SK-N-SH (cell line): Measurements from ENCODE around the gene POLR1A. TPM values are rescaled to one million over a fixed set of nuclear protein-coding genes. Genes with fewer than 3 reads are reported as not detected.

Source experiments
- CTCF ChIA-PET: fragments of 300-600, 350-600 bp; formaldehyde crosslinking; extraction: SDS; loops from one replicate; lab custom pipeline; 2021; lab: Yijun Ruan, JAX
- POLR2A ChIA-PET: fragments of 350-600 bp; sonication (Branson Sonifier 250); formaldehyde crosslinking; extraction: SDS; loops from one replicate; lab custom pipeline; 2020; ENCODE audit warnings: antibody characterized with exemption, inconsistent platforms; lab: Yijun Ruan, JAX
- DNase-seq: peaks from one replicate; pipeline ENCODE4 v3.0.0; 2012
- H2AFZ ChIP-seq: fragments of 200-600 bp; sonication (generic); 2 replicates; pipeline ENCODE4 v1.8.1; 2016; ENCODE audit warnings: antibody characterized with exemption, mild to moderate bottlenecking, low read depth
- H3F3A ChIP-seq: fragments of 200-600 bp; sonication (generic); replicated peaks from 2 replicates; pipeline ENCODE3; 2016; ENCODE audit warnings: antibody characterized with exemption, mild to moderate bottlenecking; ENCODE audit not compliant: insufficient read depth
- H3K27ac ChIP-seq, 2 experiments: fragments of 200-500 bp in 1 of 2; fragments of 200-600 bp in 1 of 2; sonication (Bioruptor generic) in 1 of 2; sonication (generic), shearing (Covaris generic) in 1 of 2; 2 replicates each; pipeline versions ENCODE4 v1.5.1 to v1.6.1; 2014 to 2016; ENCODE audit warnings: low read depth in 2 of 2, inconsistent platforms in 1 of 2, low read length in 1 of 2, mild to moderate bottlenecking in 1 of 2, mixed read lengths in 1 of 2
- H3K27me3 ChIP-seq: fragments of 200-600 bp; sonication (generic), shearing (Covaris generic); 2 replicates; pipeline ENCODE4 v1.6.1; 2016; ENCODE audit warnings: mixed run types; ENCODE audit not compliant: insufficient read depth
- H3K36me3 ChIP-seq, 2 experiments: fragments of 200-500 bp in 1 of 2; fragments of 200-600 bp in 1 of 2; sonication (Bioruptor generic) in 1 of 2; sonication (generic) in 1 of 2; replicated peaks in 1 of 2; 2 replicates each; pipeline versions ENCODE3 to v1.5.1; 2014 to 2016; ENCODE audit warnings: low read length in 1 of 2, mild to moderate bottlenecking in 1 of 2; ENCODE audit not compliant: insufficient read depth in 2 of 2, control insufficient read depth in 1 of 2
- H3K4me1 ChIP-seq, 2 experiments: fragments of 200-500 bp in 1 of 2; fragments of 200-600 bp in 1 of 2; sonication (Bioruptor generic) in 1 of 2; sonication (generic), shearing (Covaris generic) in 1 of 2; 2 replicates each; pipeline versions ENCODE4 v1.5.1 to v1.6.1; 2014 to 2016; ENCODE audit warnings: low read depth in 1 of 2, low read length in 1 of 2, mixed run types in 1 of 2; ENCODE audit not compliant: insufficient read depth in 2 of 2, control insufficient read depth in 1 of 2
- H3K4me2 ChIP-seq: fragments of 200-600 bp; sonication (generic), shearing (Covaris generic); 2 replicates; pipeline ENCODE4 v1.6.1; 2017; ENCODE audit warnings: mixed run types
- H3K4me3 ChIP-seq, 2 experiments: fragments of 200-500 bp in 1 of 2; fragments of 200-600 bp in 1 of 2; sonication (Bioruptor generic) in 1 of 2; sonication (generic), shearing (Covaris generic) in 1 of 2; 2 replicates each; pipeline versions ENCODE4 v1.5.1 to v1.8.1; 2014 to 2016; ENCODE audit warnings: low read depth in 2 of 2, inconsistent platforms in 1 of 2, low read length in 1 of 2, mild to moderate bottlenecking in 1 of 2, mixed read lengths in 1 of 2, moderate library complexity in 1 of 2
- H3K79me2 ChIP-seq: fragments of 200-600 bp; sonication (generic); 2 replicates; pipeline ENCODE4 v1.8.1; 2017; ENCODE audit warnings: mild to moderate bottlenecking; ENCODE audit not compliant: insufficient read depth
- H3K9ac ChIP-seq: fragments of 200-600 bp; sonication (generic); 2 replicates; pipeline ENCODE4 v1.6.1; 2017; ENCODE audit warnings: mixed run types
- H3K9me2 ChIP-seq: fragments of 200-600 bp; sonication (generic); 2 replicates; pipeline ENCODE4 v1.6.1; 2017; ENCODE audit warnings: mixed run types
- H3K9me3 ChIP-seq: fragments of 200-600 bp; sonication (generic); 2 replicates; pipeline ENCODE4 v1.6.1; 2017; ENCODE audit warnings: mixed run types, mild to moderate bottlenecking, moderate library complexity
- H4K20me1 ChIP-seq: fragments of 200-600 bp; sonication (generic); 2 replicates; pipeline ENCODE4 v1.6.1; 2017; ENCODE audit warnings: mild to moderate bottlenecking, mixed run types; ENCODE audit not compliant: insufficient read depth
- CHD2 ChIP-seq: fragments of 150-350 bp; IDR thresholded peaks from 2 replicates; pipeline ENCODE4 v1.6.1; 2018; ENCODE audit warnings: low read length; ENCODE audit not compliant: partially characterized antibody
- CTCF ChIP-seq: fragments of 200-600 bp; sonication (generic); IDR thresholded peaks from 2 replicates; pipeline ENCODE4 v1.6.1; 2017; ENCODE audit warnings: antibody characterized with exemption, mild to moderate bottlenecking, moderate library complexity
- EZH2phosphoT487 ChIP-seq: fragments of 200-600 bp; sonication (generic); IDR thresholded peaks from 2 replicates; pipeline ENCODE4 v1.6.1; 2017; ENCODE audit warnings: low read depth, mixed run types, mild to moderate bottlenecking, antibody characterized with exemption, moderate library complexity, borderline replicate concordance
- FOSL2 ChIP-seq: IDR thresholded peaks from 2 replicates; pipeline ENCODE4 v1.4.0; 2012; ENCODE audit warnings: low read depth, mild to moderate bottlenecking, moderate library complexity, borderline replicate concordance
- FOXJ3 ChIP-seq: sonication (generic); formaldehyde crosslinking; IDR thresholded peaks from 2 replicates; pipeline ENCODE4 v1.5.1; 2020; ENCODE audit warnings: mild to moderate bottlenecking, missing genetic modification reagents
- JUND ChIP-seq: IDR thresholded peaks from 2 replicates; pipeline ENCODE4 v1.4.0; 2012
- NFIC ChIP-seq: IDR thresholded peaks from 2 replicates; pipeline ENCODE4 v1.4.0; 2012; ENCODE audit warnings: borderline replicate concordance
- NRF1 ChIP-seq: IDR thresholded peaks from 2 replicates; pipeline ENCODE4 v1.6.1; 2012; ENCODE audit warnings: low read depth, mild to moderate bottlenecking, low read length
- PBX3 ChIP-seq: IDR thresholded peaks from 2 replicates; pipeline ENCODE4; 2012
- POLR2AphosphoS5 ChIP-seq: IDR thresholded peaks from 2 replicates; pipeline ENCODE4 v1.6.1; 2012; ENCODE audit warnings: low read depth, low read length
- RXRA ChIP-seq: IDR thresholded peaks from 2 replicates; pipeline ENCODE4 v1.4.0; 2012; ENCODE audit warnings: low read depth, mild to moderate bottlenecking, borderline replicate concordance
- TCF12 ChIP-seq: IDR thresholded peaks from 2 replicates; pipeline ENCODE4 v1.4.0; 2012
- TEAD4 ChIP-seq: IDR thresholded peaks from 2 replicates; pipeline ENCODE4 v1.4.0; 2012; ENCODE audit warnings: mild to moderate bottlenecking, borderline replicate concordance; ENCODE audit not compliant: insufficient read depth
- YY1 ChIP-seq: IDR thresholded peaks from 2 replicates; pipeline ENCODE4 v1.4.0; 2012; ENCODE audit warnings: low read depth, mild to moderate bottlenecking
- WGBS: methylation state at CpG from one replicate; pipeline ENCODE4 v1.1.6; 2017; ENCODE audit warnings: low lambda C conversion rate; 5-methylcytosine and 5-hydroxymethylcytosine counted together
- polyA plus RNA-seq, 3 experiments: library from polyadenylated mRNA; depleted of rRNA; stranded (reverse); fragments of >200 nt; gene quantifications; 2 replicates each; pipeline ENCODE4 v1.2.3, GENCODE V29; 2012

POLR1A gene
- polyA plus RNA-seq, 1 of the 3 experiments (the other 2 are of a cell fraction): 6.1 TPM

GRCh38 chr2:86019121-86019520, 86.6 kb downstream of the POLR1A start:
- no peaks in the 10 kb centered on the region for H3K27me3 ChIP-seq
- no peak overlapping the region for H3K4me3 ChIP-seq
- H3K79me2 ChIP-seq: no peaks in the 10 kb centered on the region
- peaks cover 0 to 3% of the 10 kb centered on the region in 2 experiments for H3K36me3 ChIP-seq
- no peak for DNase-seq
- ChIA-PET CTCF (interaction anchor here (4.2 kb wide), 1 partner anchor 192 kb away, joined by 15 read pairs; no protein-coding TSS in a partner anchor), POLR2A (no interaction called here)
- H3K9me2 ChIP-seq: no peaks in the 10 kb centered on the region
- no peaks in the 10 kb centered on the region; the same call in 1 of the 2 replicates for H3K9me3 ChIP-seq
- H3F3A ChIP-seq: no peaks in the 10 kb centered on the region
- H3K9ac ChIP-seq: no peak overlapping the region
- no peak overlapping the region for H3K4me2 ChIP-seq
- H4K20me1 ChIP-seq: no peaks in the 10 kb centered on the region
- TF ChIP-seq YY1 (no peak), CTCF (no peak), FOXJ3 (CRISPR knock-in tag) (no peak), NFIC (no peak), TCF12 (no peak), CHD2 (no peak)
- no peaks in the 10 kb centered on the region; a peak in 1 of 4 replicates for H3K4me1 ChIP-seq
- WGBS: 93% methylated on average over 5 of the region's 5 CpGs
- H2AFZ ChIP-seq: no peak overlapping the region
- H3K27ac ChIP-seq: no peak overlapping the region

- H3K27ac ChIP-seq: no peak overlapping the region
- no peak overlapping the region for H2AFZ ChIP-seq
- H3K4me1 ChIP-seq: no peaks in the 10 kb centered on the region; a peak in 1 of 4 replicates
- no peak overlapping the region for H3K9ac ChIP-seq
- no peaks in the 10 kb centered on the region for H3K79me2 ChIP-seq
- no peaks in the 10 kb centered on the region for H3F3A ChIP-seq
- TF ChIP-seq POLR2AphosphoS5 (peak; percentile 22; the same call in 1 of the 2 replicates), FOSL2 (peak; percentile 67; the same call in 1 of the 2 replicates), CHD2 (no peak), NRF1 (no peak), PBX3 (no peak), JUND (peak; percentile 17; the same call in 1 of the 2 replicates), TCF12 (peak; percentile 92), NFIC (peak; percentile 81), RXRA (no peak), EZH2phosphoT487 (no peak), TEAD4 (no peak)
- H3K36me3 ChIP-seq: no peaks in the 10 kb centered on the region
- 62% methylated on average over 18 of the region's 22 CpGs for WGBS
- POLR2A ChIA-PET: interaction anchor here (0.6 kb wide), 2 partner anchors 191 to 414 kb away, joined by 3 to 6 read pairs; no protein-coding TSS in a partner anchor
- H3K4me3 ChIP-seq: no peak overlapping the region
- DNase-seq: no peak
- H3K9me3 ChIP-seq: no peaks in the 10 kb centered on the region; the same call in 1 of the 2 replicates
- H3K27me3 ChIP-seq: no peaks in the 10 kb centered on the region
- H3K9me2 ChIP-seq: no peaks in the 10 kb centered on the region
- no peaks in the 10 kb centered on the region for H4K20me1 ChIP-seq
- CTCF ChIA-PET: interaction anchor here (0.7 to 4.2 kb wide), 3 partner anchors 128 to 191 kb away, joined by 3 to 15 read pairs (median 3); no protein-coding TSS in a partner anchor
- no peak overlapping the region for H3K4me2 ChIP-seq
These were observed 87.5 kb downstream of the POLR1A start for GRCh38 chr2:86017901-86018896.
